ENCODE data around the gene CCT6B. TPM values are rescaled to one million over a fixed set of nuclear protein-coding genes. Genes with fewer than 3 reads are reported as not detected.

The CCT6B gene
- total RNA-seq, 1 donor = 1.3 TPM

- TF ChIP-seq, protein P1, sequence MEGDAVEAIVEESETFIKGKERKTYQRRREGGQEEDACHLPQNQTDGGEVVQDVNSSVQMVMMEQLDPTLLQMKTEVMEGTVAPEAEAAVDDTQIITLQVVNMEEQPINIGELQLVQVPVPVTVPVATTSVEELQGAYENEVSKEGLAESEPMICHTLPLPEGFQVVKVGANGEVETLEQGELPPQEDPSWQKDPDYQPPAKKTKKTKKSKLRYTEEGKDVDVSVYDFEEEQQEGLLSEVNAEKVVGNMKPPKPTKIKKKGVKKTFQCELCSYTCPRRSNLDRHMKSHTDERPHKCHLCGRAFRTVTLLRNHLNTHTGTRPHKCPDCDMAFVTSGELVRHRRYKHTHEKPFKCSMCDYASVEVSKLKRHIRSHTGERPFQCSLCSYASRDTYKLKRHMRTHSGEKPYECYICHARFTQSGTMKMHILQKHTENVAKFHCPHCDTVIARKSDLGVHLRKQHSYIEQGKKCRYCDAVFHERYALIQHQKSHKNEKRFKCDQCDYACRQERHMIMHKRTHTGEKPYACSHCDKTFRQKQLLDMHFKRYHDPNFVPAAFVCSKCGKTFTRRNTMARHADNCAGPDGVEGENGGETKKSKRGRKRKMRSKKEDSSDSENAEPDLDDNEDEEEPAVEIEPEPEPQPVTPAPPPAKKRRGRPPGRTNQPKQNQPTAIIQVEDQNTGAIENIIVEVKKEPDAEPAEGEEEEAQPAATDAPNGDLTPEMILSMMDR (IDR thresholded peaks at IDR 0.05; ENCODE audit: insufficient read depth, low read depth, low read length) = peak; percentile 41
- DNase-seq (ENCODE audit: low read depth) = no peak
- no peak overlapping the region for H3K4me3 ChIP-seq (ENCODE audit: low read depth, low read length)
Observed at GRCh38 chr17:34892461-34893249, 68.6 kb downstream of the CCT6B start.

DNA sequence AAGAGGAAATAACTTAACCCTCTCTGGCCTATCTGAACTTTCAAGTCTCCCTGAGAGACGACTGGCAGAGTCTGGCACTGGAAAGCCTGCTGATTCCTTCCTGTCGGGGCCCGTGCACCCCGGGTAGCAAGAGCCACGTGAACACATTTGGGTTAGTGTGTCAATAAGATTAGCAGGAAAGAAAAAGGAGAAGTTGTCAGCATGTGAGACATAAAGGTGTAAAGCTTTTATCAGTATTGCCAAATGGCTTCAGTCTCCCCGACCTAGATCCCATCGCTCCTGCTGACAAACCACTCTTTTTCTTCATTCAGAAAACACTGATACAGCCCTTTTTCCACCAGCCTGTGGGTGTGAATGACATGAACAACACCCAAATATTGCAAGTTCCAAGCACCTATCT lies 74.4 kb downstream of the CCT6B start:
- TF ChIP-seq, protein P1 (IDR thresholded peaks at IDR 0.05; ENCODE audit: insufficient read depth, low read depth, low read length) = no peak
- no peak overlapping the region for H3K4me3 ChIP-seq (ENCODE audit: low read depth, low read length)
- DNase-seq (ENCODE audit: low read depth) = no peak

DNA sequence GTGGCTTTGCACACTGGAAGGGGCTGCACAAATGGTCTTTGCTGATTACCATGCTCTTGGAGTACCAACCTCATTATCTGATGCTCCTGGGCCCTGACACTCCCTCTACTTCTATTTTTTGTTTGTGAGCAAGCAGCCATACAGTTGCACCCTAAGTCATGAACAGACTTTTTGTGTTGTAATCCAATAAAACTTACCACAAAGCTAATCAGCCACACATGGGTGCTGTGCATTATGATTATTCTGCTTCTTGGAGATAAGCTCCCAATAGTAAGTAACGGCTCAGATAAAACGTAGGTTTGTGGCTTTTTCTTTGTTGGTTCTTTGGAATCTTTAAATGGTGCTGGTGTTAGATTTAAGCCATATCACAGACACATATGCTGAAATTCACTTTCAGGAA lies 76.2 kb downstream of the CCT6B start:
- no peak for DNase-seq (ENCODE audit: low read depth)
- no peak overlapping the region for H3K4me3 ChIP-seq (ENCODE audit: low read depth, low read length)
- TF ChIP-seq, protein P1 (IDR thresholded peaks at IDR 0.05; ENCODE audit: insufficient read depth, low read depth, low read length) = no peak

DNA sequence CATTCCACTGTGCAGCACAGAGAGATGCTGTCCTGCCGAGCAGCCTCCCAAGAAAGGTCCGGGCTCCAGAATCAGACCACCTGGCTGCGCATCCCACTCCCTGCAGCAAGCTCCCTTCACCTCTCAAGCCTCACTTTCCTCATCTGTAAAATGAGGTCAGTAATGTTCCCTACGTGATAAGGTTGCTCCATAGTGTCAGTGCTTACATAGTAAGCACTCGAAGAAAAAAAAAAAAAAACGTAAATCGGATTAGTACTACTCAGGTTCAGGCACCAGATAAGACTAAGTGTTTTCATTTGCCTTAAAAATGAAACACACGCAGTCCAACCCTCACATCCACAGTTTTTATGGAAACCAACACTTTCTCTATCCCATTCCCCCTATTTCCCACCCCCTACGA lies 76.7 kb downstream of the CCT6B start:
- DNase-seq (ENCODE audit: low read depth) = no peak
- H3K4me3 ChIP-seq (ENCODE audit: low read depth, low read length) = no peak overlapping the region
- TF ChIP-seq, protein P1 (IDR thresholded peaks at IDR 0.05; ENCODE audit: insufficient read depth, low read depth, low read length) = no peak

- no peak for DNase-seq (ENCODE audit: low read depth)
- no peak overlapping the region for H3K4me3 ChIP-seq (ENCODE audit: low read depth, low read length)
- TF ChIP-seq, protein P1 (IDR thresholded peaks at IDR 0.05; ENCODE audit: insufficient read depth, low read depth, low read length) = no peak
Observed at GRCh38 chr17:34883106-34884000, 77.9 kb downstream of the CCT6B start.

DNA sequence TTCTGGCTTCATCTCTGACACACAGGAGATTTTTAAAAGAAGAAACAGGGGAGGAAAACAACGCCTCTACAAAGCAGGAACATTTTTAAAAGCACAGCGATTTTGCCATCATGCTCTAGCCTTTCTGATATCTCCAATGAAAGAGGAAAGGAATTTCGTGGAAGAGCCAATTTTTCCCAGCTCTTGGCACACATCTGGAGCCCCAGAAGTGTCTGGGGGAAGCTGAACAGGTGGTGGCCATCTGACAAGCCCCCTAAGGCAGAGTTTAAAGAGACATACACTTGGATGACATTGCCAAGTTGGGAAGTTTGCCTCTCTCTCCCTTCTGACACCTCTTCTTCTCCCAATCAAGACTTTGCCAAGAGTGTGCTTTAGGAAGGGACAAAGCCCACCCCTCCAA lies 82.1 kb downstream of the CCT6B start:
- no peak overlapping the region for H3K4me3 ChIP-seq (ENCODE audit: low read depth, low read length)
- no peak for DNase-seq (ENCODE audit: low read depth)
- TF ChIP-seq, protein P1 (IDR thresholded peaks at IDR 0.05; ENCODE audit: insufficient read depth, low read depth, low read length) = no peak

Other genes with a start within 250 kb of the CCT6B start
- 11.6 and 13.0 TPM in 2 replicates for gene ZNF830, start 80 bp upstream of the CCT6B start, total RNA-seq
- gene LIG3, start 19.1 kb upstream of the CCT6B start, total RNA-seq = 41.6 and 59.6 TPM in 2 replicates
- 11.9 and 15.1 TPM in 2 replicates for gene RFFL, start 102.2 kb upstream of the CCT6B start, total RNA-seq
- 8.6 and 12.6 TPM in 2 replicates for gene RAD51D, start 158.4 kb upstream of the CCT6B start, total RNA-seq
- not detected in 2 replicates for gene FNDC8, start 160.2 kb upstream of the CCT6B start, total RNA-seq
- 13.8 and 16.1 TPM in 2 replicates for gene NLE1, start 180.8 kb upstream of the CCT6B start, total RNA-seq
- not detected in 2 replicates for gene UNC45B, start 186.4 kb upstream of the CCT6B start, total RNA-seq
- not detected in 2 replicates for gene SLC35G3, start 232.9 kb upstream of the CCT6B start, total RNA-seq